Activated B cell treated with CpG ODN at 0.5 μM for 24 hours (primary cell): ENCODE data around the gene BCL11B. TPM values are rescaled to one million over a fixed set of nuclear protein-coding genes. Genes with fewer than 3 reads are reported as not detected.

Experiments used
- ATAC-seq: fragments of 200-7000 bp; cut with Tn5 transposase; one replicate; pipeline ENCODE4 v1.10.0; 2021; ENCODE audit warnings: low read depth, mild to moderate bottlenecking, moderate library complexity
- CTCF ChIA-PET: fragments of 350-600 bp; sonication (Branson Sonifier 250); formaldehyde crosslinking; loops from one replicate; lab custom pipeline; 2021; ENCODE audit warnings: antibody characterized with exemption; lab: Charles Lee
- POLR2A ChIA-PET: fragments of 350-600 bp; sonication (Branson Sonifier 250); formaldehyde crosslinking; loops from one replicate; lab custom pipeline; 2021; ENCODE audit warnings: antibody characterized with exemption; lab: Charles Lee
- DNase-seq: peaks from one replicate; pipeline ENCODE4 v3.0.0; 2022
- H3K27ac Mint-ChIP-seq: one replicate; pipeline ENCODE4 v1.8.0; 2020; ENCODE audit warnings: mixed read lengths
- H3K27me3 Mint-ChIP-seq: one replicate; pipeline ENCODE4 v1.8.0; 2021; ENCODE audit warnings: mixed read lengths
- H3K36me3 Mint-ChIP-seq: one replicate; pipeline ENCODE4 v1.8.0; 2021; ENCODE audit warnings: low read depth, mixed read lengths
- H3K4me1 Mint-ChIP-seq: one replicate; pipeline ENCODE4 v1.8.0; 2021; ENCODE audit warnings: mixed read lengths
- H3K4me3 Mint-ChIP-seq: one replicate; pipeline ENCODE4 v1.8.0; 2020; ENCODE audit warnings: mild to moderate bottlenecking, mixed read lengths
- H3K9me3 Mint-ChIP-seq: one replicate; pipeline ENCODE4 v1.8.0; 2020; ENCODE audit warnings: mixed read lengths
- intact Hi-C: fragments of 100-400 bp; cut with micrococcal nuclease; formaldehyde crosslinking; loops from one replicate; pipeline ENCODE4 v1.15.1; 2024
- total RNA-seq: library from RNA; stranded (reverse); gene quantifications from 2 replicates; pipeline ENCODE4 v1.2.3, GENCODE V29; 2022
- TF ChIP-seq, protein P1 (sequence below): fragments of 200-600 bp; IDR thresholded peaks from one replicate; pipeline ENCODE4 v1.8.0; 2022; ENCODE audit warnings: antibody characterized with exemption, mild to moderate bottlenecking

The BCL11B gene
- total RNA-seq, 1 donor from 2014 or later = 0.13 TPM

DNA sequence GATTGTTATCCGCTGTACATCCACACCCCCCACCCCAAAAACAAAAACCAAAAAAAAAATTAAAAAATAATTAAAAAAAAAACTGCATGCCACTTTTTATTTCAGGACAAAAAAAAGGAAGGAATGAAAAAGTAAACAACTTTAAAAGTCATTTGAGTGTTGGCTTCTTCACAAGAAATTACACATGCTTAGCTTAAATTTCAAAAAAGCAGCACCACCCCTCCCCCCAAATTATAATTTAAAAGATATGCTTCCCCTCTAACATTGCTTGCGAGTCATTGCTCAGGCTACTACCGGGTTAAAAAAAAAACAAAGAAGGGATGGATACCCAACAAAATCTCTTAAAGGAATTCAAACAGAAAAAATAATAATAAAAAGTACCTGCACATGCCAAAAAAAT is 98.5 kb downstream of the BCL11B start:
- H3K9me3 Mint-ChIP-seq = no peaks in the 10 kb centered on the region
- no peak overlapping the region for H3K4me3 Mint-ChIP-seq
- H3K36me3 Mint-ChIP-seq = no peaks in the 10 kb centered on the region
- CTCF ChIA-PET = no interaction called here
- no peaks in the 10 kb centered on the region for H3K4me1 Mint-ChIP-seq
- no peaks in the 10 kb centered on the region for H3K27me3 Mint-ChIP-seq
- TF ChIP-seq, protein P1, sequence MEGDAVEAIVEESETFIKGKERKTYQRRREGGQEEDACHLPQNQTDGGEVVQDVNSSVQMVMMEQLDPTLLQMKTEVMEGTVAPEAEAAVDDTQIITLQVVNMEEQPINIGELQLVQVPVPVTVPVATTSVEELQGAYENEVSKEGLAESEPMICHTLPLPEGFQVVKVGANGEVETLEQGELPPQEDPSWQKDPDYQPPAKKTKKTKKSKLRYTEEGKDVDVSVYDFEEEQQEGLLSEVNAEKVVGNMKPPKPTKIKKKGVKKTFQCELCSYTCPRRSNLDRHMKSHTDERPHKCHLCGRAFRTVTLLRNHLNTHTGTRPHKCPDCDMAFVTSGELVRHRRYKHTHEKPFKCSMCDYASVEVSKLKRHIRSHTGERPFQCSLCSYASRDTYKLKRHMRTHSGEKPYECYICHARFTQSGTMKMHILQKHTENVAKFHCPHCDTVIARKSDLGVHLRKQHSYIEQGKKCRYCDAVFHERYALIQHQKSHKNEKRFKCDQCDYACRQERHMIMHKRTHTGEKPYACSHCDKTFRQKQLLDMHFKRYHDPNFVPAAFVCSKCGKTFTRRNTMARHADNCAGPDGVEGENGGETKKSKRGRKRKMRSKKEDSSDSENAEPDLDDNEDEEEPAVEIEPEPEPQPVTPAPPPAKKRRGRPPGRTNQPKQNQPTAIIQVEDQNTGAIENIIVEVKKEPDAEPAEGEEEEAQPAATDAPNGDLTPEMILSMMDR = no peak
- POLR2A ChIA-PET = no interaction called here
- intact Hi-C loops = no loop called here
- no peak for DNase-seq
- H3K27ac Mint-ChIP-seq = no peak overlapping the region
- ATAC-seq = no peak

DNA sequence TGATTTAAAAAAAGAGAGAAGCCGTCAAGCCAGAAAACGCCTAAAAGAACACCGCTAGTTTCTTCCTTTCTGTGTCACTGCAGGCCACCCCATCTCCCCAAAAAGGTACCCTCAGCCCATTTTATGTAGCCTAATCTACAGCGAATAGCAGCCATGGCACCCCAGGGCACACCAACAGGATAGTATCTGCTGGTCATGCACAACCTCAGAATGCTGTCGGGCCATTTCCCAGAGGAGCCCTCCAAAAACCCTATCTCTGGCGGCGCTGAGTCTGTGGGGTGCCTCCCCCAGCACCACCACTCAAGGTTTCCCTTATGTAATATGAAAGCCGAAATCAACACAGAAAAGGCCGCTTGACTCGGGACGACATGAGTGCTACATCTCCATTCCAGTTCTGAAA is 98.9 kb downstream of the BCL11B start:
- no peak overlapping the region for H3K4me3 Mint-ChIP-seq
- H3K27ac Mint-ChIP-seq = no peak overlapping the region
- TF ChIP-seq, protein P1 = no peak
- DNase-seq = no peak
- intact Hi-C loops = no loop called here
- H3K27me3 Mint-ChIP-seq = no peaks in the 10 kb centered on the region
- H3K9me3 Mint-ChIP-seq = no peaks in the 10 kb centered on the region
- CTCF ChIA-PET = no interaction called here
- POLR2A ChIA-PET = no interaction called here
- H3K4me1 Mint-ChIP-seq = no peaks in the 10 kb centered on the region
- H3K36me3 Mint-ChIP-seq = no peaks in the 10 kb centered on the region
- no peak for ATAC-seq

DNA sequence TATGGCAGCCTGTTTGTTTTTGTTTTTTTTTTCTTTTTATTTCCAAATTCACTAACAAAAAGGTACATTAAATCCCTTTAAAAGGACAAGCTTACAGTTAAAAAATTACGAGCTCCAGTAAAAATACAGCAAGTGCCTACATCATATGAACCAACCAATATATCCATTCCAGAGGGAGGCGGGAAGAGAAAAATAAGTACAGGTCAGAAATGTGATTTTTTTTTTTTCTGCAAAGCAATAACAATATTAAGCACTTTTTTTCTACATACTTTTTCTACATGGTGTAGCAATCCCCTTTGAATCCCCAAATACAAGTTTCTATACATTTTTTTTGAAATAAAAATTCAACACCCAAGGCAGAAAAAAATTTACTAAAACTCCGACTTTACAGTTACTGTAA is 100.6 kb downstream of the BCL11B start:
- no peaks in the 10 kb centered on the region for H3K27me3 Mint-ChIP-seq
- H3K4me3 Mint-ChIP-seq = no peak overlapping the region
- no peak overlapping the region for H3K27ac Mint-ChIP-seq
- POLR2A ChIA-PET = no interaction called here
- peaks cover 2% of the 10 kb centered on the region for H3K9me3 Mint-ChIP-seq
- CTCF ChIA-PET = no interaction called here
- H3K4me1 Mint-ChIP-seq = no peaks in the 10 kb centered on the region
- TF ChIP-seq, protein P1 = no peak
- intact Hi-C loops = no loop called here
- H3K36me3 Mint-ChIP-seq = no peaks in the 10 kb centered on the region
- no peak for ATAC-seq
- no peak for DNase-seq

DNA sequence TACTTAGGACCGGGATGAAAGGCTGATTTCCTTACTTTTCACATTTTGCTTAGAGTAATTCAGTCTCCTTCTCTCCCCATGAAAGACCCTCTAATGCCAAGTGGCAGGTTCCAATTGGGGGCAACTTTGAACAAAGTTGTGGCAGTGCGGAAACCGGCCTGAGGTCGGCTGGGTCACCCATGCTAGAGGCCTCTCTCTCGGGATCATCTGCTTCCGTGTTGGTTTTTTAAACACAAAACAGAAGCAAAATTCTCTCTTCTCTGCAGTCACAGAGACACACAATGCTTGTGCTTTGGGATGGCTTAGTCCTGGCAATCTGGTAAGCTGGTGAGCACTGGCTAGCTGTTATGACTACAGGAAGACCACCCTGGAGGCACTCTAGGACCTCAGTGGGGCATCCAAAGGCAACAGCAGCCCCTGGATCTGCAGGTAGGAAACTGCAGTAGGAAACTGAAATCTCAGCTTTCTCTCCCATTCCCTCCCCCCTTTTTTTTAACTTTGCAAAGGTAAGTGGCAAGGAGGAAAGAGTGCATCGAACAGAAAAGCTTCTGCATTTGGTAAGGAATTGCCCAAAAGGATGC is 102.1 kb downstream of the BCL11B start:
- H3K27ac Mint-ChIP-seq = no peak overlapping the region
- H3K9me3 Mint-ChIP-seq = peaks cover 2% of the 10 kb centered on the region
- CTCF ChIA-PET = no interaction called here
- H3K4me3 Mint-ChIP-seq = no peak overlapping the region
- no peaks in the 10 kb centered on the region for H3K36me3 Mint-ChIP-seq
- DNase-seq = no peak
- POLR2A ChIA-PET = no interaction called here
- intact Hi-C loops = no loop called here
- H3K4me1 Mint-ChIP-seq = no peaks in the 10 kb centered on the region
- TF ChIP-seq, protein P1 = no peak
- H3K27me3 Mint-ChIP-seq = no peaks in the 10 kb centered on the region
- no peak for ATAC-seq

DNA sequence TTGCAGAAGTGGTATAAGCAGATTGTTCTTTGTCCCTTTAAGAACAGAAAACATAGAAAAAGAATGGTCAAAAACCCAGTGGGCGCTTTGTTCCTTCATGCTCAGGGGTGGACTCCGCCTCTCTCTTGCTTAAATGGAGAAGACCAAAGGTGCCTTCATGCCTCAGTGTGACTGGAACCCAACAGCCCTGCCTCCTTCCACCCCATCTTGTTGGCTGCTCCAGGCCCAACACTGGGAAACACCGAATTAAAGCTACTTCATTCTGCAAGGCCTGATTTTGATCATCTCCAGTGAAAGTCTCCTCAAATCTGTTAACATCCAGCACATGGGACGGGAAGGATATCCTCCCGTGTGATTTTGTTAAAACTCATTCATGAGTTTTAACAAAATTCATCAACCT is 103.7 kb downstream of the BCL11B start:
- POLR2A ChIA-PET = no interaction called here
- intact Hi-C loops = no loop called here
- no peak for DNase-seq
- no peak for ATAC-seq
- Mint-ChIP-seq H3K36me3 (no peaks in the 10 kb centered on the region), H3K4me3 (no peak overlapping the region), H3K27me3 (no peaks in the 10 kb centered on the region), H3K9me3 (peaks cover 4% of the 10 kb centered on the region), H3K4me1 (no peaks in the 10 kb centered on the region), H3K27ac (no peak overlapping the region)
- CTCF ChIA-PET = no interaction called here
- TF ChIP-seq, protein P1 = no peak
